K562 (cell line): Measurements from ENCODE around the gene MT1M. TPM values are rescaled to one million over a fixed set of nuclear protein-coding genes. Genes with fewer than 3 reads are reported as not detected.

Source experiments
- EP300 ChIP-seq: IDR thresholded peaks from 2 replicates; pipeline ENCODE4 v1.6.1; 2012; ENCODE audit warnings: low read length, improper control_type of control experiment
- FUS ChIP-seq: fragments of 200-400 bp; formaldehyde crosslinking; optimal IDR thresholded peaks from 2 replicates; pipeline ENCODE3; 2017; ENCODE audit warnings: low read depth, low read length
- JUND ChIP-seq, 2 experiments: IDR thresholded peaks; 2 replicates in 1 of 2; 3 replicates in 1 of 2; pipeline ENCODE4 v1.6.1; 2011; ENCODE audit warnings: borderline replicate concordance in 2 of 2, low read depth in 2 of 2, low read length in 2 of 2, improper control_type of control experiment in 1 of 2, missing biosample characterization in 1 of 2, missing genetic modification characterization in 1 of 2, missing genetic modification reagents in 1 of 2
- KDM1A ChIP-seq, 2 experiments: fragments of 450-650 bp; IDR thresholded peaks; 2 replicates each; pipeline ENCODE4 v1.6.1; 2016; ENCODE audit warnings: mild to moderate bottlenecking in 2 of 2
- RBM25 ChIP-seq: fragments of 200-400 bp; formaldehyde crosslinking; IDR thresholded peaks from 2 replicates; pipeline ENCODE4 v1.6.1; 2018; ENCODE audit warnings: low read length, low read depth, moderate library complexity; ENCODE audit not compliant: severe bottlenecking
- RFX5 ChIP-seq: IDR thresholded peaks from 2 replicates; pipeline ENCODE4 v1.6.1; 2011; ENCODE audit warnings: low read depth, mild to moderate bottlenecking, improper control_type of control experiment, low read length
- SMAD3 ChIP-seq: fragments of 450-650 bp; formaldehyde crosslinking; conservative IDR thresholded peaks from 2 replicates; pipeline ENCODE4 v1.4.0; 2020; ENCODE audit warnings: mild to moderate bottlenecking
- SMARCE1 ChIP-seq: fragments of 450-650 bp; IDR thresholded peaks from 2 replicates; pipeline ENCODE4 v1.7.1; 2016; ENCODE audit warnings: mild to moderate bottlenecking
- TEAD1 ChIP-seq, 2 experiments: fragments of 450-650 bp in 1 of 2; sonication (generic) in 1 of 2; formaldehyde crosslinking; IDR thresholded peaks; 2 replicates each; pipeline versions ENCODE4 v1.4.0 to v1.8.0; 2020 to 2022; ENCODE audit warnings: mild to moderate bottlenecking in 2 of 2, missing genetic modification reagents in 1 of 2
- polyA plus RNA-seq, 8 experiments: library from polyadenylated mRNA; depleted of rRNA in 4 of 8; stranded (reverse) in 5 of 8; unstranded in 3 of 8; fragments of >200 nt; fragmentation: Nextera tagmentation in 2 of 8; fragmentation: Illumina TruSeq in 1 of 8; extraction: Ambion mirVana in 2 of 8; extraction: Trizol in 1 of 8; gene quantifications; 2 replicates each; pipeline versions ENCODE4 v1.2.1 to v1.2.3, GENCODE V29; 2011 to 2014; ENCODE audit warnings: inconsistent platforms in 1 of 8, missing spikeins in 1 of 8
- total RNA-seq, 7 experiments: library from RNA; depleted of rRNA in 6 of 7; stranded (reverse); fragments of >200 nt in 6 of 7; fragmentation: Illumina TruSeq in 2 of 7; extraction: Trizol in 2 of 7; gene quantifications; 2 replicates each; pipeline versions ENCODE4 v1.2.1 to v1.2.3, GENCODE V29; 2011 to 2021; ENCODE audit warnings: low replicate concordance in 1 of 7
- TF ChIP-seq, protein P1 (sequence below): fragments of 450-650 bp; IDR thresholded peaks from 2 replicates; pipeline ENCODE4 v1.6.1; 2017; ENCODE audit warnings: antibody characterized with exemption
- TF ChIP-seq, protein P2 (sequence below): sonication (generic); formaldehyde crosslinking; IDR thresholded peaks from 2 replicates; pipeline ENCODE4 v1.8.0; 2022; ENCODE audit warnings: mild to moderate bottlenecking, missing genetic modification reagents

MT1M gene
- total and polyA plus RNA-seq, 9 of the 15 experiments (the other 6 are each of a cell fraction or from before 2014, with no cell fraction given), result not detected

GRCh38 chr16:56606071-56606475, 26.4 kb upstream of the MT1M start (continued):
- TF ChIP-seq JUND (IDR thresholded peaks at IDR 0.05; ENCODE audit: borderline replicate concordance, low read depth, low read length) (peak; percentile 57; the same call in 1 of the 2 replicates), JUND (tag; IDR thresholded peaks at IDR 0.05; ENCODE audit: borderline replicate concordance, low read depth, low read length) (peak; percentile 34; the same call in 1 of the 3 replicates), RFX5 (no peak), TEAD1 (CRISPR knock-in tag; IDR thresholded peaks at IDR 0.05) (no peak), FUS (no peak), SMAD3 (no peak), RBM25 (peak; percentile 57), EP300 (no peak), SMARCE1 (no peak), KDM1A (IDR thresholded peaks at IDR 0.05) (peak in 1 of 2 experiments; percentile 20; a peak in 1 of 4 replicates)
- TF ChIP-seq, protein P1, sequence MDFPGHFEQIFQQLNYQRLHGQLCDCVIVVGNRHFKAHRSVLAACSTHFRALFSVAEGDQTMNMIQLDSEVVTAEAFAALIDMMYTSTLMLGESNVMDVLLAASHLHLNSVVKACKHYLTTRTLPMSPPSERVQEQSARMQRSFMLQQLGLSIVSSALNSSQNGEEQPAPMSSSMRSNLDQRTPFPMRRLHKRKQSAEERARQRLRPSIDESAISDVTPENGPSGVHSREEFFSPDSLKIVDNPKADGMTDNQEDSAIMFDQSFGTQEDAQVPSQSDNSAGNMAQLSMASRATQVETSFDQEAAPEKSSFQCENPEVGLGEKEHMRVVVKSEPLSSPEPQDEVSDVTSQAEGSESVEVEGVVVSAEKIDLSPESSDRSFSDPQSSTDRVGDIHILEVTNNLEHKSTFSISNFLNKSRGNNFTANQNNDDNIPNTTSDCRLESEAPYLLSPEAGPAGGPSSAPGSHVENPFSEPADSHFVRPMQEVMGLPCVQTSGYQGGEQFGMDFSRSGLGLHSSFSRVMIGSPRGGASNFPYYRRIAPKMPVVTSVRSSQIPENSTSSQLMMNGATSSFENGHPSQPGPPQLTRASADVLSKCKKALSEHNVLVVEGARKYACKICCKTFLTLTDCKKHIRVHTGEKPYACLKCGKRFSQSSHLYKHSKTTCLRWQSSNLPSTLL, result no peak
- TF ChIP-seq, protein P2, sequence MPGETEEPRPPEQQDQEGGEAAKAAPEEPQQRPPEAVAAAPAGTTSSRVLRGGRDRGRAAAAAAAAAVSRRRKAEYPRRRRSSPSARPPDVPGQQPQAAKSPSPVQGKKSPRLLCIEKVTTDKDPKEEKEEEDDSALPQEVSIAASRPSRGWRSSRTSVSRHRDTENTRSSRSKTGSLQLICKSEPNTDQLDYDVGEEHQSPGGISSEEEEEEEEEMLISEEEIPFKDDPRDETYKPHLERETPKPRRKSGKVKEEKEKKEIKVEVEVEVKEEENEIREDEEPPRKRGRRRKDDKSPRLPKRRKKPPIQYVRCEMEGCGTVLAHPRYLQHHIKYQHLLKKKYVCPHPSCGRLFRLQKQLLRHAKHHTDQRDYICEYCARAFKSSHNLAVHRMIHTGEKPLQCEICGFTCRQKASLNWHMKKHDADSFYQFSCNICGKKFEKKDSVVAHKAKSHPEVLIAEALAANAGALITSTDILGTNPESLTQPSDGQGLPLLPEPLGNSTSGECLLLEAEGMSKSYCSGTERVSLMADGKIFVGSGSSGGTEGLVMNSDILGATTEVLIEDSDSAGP (CRISPR knock-in tag), result no peak
